Measurements from ENCODE around the gene DCLRE1B. TPM values are rescaled to one million over a fixed set of nuclear protein-coding genes. Genes with fewer than 3 reads are reported as not detected.

Gene DCLRE1B
- total and polyA plus RNA-seq, 2 experiments from 2014 or later = 4.6 to 6.0 TPM

DNA sequence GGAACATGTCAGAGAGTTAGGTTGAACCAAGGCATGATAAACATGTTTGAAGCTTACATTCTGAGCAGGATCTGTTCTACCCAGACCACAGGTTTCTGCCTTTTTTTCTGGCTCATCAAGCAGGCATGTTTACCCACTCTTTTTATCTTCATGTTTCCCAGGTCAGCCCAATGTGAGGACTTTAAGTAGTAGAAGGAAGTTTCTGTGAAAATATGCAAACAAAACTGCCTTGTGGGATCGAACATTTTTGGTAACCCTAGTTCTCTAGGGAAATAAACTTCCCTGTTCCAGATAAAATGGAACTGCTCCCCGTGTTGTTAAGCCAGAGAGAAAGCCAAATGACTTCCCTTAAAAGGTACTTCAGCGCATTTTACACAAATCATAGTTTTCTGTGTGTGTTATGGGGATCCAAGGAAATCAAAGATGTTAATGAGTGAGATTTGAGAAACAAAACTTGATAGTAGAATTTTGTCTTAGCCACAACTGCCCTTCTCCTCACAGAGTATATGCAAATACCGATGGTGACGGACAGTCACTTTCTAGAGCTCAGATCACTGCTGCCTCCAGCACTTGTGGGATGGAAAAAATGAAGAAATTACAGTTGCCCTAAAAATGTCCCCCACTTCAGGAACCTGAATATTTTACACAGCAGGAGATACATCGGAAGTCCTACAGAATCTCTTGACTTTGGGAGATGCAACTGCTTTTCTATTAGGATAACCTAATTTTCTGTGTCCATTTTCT lies 23.2 kb downstream of the DCLRE1B start:
- peak overlapping the region; percentile 94 for H2AFZ ChIP-seq
- WGBS (ENCODE audit: low lambda C conversion rate, missing lambda C conversion rate) = 20% methylated on average over 6 of the region's 6 CpGs

DNA sequence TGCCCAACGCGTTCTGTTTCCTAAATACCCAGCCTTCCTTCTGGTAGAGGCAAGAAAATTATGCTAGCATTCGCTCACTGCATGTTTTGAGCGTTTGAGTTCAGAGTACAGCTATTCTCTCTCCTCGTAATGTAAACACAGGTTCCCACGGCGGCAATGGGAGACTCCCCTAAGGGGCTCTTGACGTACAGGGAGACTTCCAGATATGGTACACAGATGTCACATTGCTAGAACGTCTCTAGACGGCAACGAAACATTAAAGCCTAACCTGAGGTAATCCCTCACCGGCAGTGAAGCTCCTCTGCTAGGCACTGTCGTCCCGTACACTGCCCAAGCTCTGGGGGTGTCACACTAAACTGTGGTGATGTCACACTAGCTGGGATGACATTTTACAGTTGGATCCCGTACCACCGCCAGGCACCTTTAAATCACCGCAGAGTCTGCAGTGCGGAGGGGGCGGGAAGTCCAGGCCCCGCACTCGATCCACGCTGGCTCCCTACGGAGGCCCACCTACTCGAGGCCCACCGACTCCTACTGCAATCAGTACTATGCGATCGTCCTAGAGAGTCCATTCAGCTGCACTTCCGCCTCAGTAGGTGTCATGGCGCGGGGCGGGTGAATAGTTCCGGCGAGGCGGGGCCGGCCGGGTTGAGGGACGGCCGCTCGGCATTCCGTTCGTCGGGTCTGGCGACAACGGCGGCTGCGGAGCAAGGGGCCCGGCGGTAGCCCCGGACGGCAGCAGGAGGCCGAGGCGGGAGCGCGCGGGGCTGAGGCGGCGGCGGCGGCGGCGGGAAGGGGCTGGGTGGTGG lies 24.0 kb downstream of the DCLRE1B start, which contains the start of gene HIPK1:
TSS of gene HIPK1 (plus strand) at position 384 of the 809 bp plus-strand sequence.
- H3K79me2 ChIP-seq = peaks cover 45% of the 10 kb centered on the region

More for the DNA sequence above, 23.2 kb downstream of the DCLRE1B start:
- H3K9me2 ChIP-seq (replicated peaks; ENCODE audit: insufficient read depth) = no peaks in the 10 kb centered on the region
- H4K20me1 ChIP-seq (ENCODE audit: insufficient read depth, poor library complexity, severe bottlenecking) = peaks cover 17% of the 10 kb centered on the region
- TF ChIP-seq EZH2 (IDR thresholded peaks at IDR 0.05; ENCODE audit: borderline replicate concordance) (no peak), EZH2phosphoT487 (IDR thresholded peaks at IDR 0.05; ENCODE audit: low read depth, severe bottlenecking, unreplicated experiment) (no peak)
- TF ChIP-seq, protein P1, sequence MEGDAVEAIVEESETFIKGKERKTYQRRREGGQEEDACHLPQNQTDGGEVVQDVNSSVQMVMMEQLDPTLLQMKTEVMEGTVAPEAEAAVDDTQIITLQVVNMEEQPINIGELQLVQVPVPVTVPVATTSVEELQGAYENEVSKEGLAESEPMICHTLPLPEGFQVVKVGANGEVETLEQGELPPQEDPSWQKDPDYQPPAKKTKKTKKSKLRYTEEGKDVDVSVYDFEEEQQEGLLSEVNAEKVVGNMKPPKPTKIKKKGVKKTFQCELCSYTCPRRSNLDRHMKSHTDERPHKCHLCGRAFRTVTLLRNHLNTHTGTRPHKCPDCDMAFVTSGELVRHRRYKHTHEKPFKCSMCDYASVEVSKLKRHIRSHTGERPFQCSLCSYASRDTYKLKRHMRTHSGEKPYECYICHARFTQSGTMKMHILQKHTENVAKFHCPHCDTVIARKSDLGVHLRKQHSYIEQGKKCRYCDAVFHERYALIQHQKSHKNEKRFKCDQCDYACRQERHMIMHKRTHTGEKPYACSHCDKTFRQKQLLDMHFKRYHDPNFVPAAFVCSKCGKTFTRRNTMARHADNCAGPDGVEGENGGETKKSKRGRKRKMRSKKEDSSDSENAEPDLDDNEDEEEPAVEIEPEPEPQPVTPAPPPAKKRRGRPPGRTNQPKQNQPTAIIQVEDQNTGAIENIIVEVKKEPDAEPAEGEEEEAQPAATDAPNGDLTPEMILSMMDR (IDR thresholded peaks at IDR 0.05; ENCODE audit: poor library complexity) = no peak
- peak overlapping the region; percentile 95 for H3K4me3 ChIP-seq
- H3K4me2 ChIP-seq = peak overlapping the region; percentile 80
- H3K9me3 ChIP-seq (ENCODE audit: low read depth) = no peaks in the 10 kb centered on the region
- peaks cover under 1% of the 10 kb centered on the region for H3K27me3 ChIP-seq
- no peaks in the 10 kb centered on the region for H3K36me3 ChIP-seq (replicated peaks; ENCODE audit: insufficient read depth, low read depth)
- H3K79me2 ChIP-seq = peaks cover 37% of the 10 kb centered on the region
- H3K27ac ChIP-seq = peak overlapping the region; percentile 98
- DNase-seq (ENCODE audit: low spot score) = peak; percentile 24
- peaks cover 27% of the 10 kb centered on the region for H3K4me1 ChIP-seq (ENCODE audit: insufficient read depth)

DNA sequence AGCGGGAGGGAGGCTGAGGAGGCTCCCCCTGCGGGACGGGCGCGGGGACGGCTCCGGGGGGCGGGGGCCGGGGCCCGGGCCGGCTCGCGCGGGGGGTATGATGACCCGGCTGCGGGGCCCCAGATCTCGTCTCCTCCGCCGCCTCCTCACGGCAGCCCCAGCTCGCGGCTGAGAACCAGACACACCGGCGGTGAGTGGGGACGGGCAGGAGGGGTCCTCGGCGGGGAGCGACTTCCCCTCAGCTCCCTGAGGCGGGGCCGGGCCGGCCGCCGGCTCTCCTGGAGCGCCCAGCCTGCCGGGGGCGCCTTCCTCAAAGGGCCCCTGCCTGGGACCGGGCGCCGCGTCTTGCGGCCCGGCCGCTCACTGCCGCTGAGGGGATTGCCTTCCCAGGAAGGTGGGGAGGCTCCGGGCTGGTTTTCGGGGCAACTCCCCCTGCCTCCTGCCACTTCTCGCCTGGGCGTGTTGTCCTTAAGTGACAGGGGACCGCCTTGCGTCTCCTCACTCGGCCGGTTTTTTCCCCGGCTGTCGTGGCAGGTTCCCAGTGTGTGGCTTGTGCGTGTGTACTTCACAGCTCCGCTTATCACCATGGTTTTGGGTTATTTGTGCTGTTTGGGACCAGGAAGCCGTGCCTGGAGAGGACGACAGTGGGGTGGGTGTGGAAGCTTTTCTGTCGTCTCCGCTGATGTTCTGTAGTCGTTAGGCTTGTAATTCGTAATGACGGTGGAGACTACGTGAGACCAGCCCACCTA lies 24.8 kb downstream of the DCLRE1B start:
- DNase-seq (ENCODE audit: low spot score) = peak; percentile 79
- Histone ChIP-seq H4K20me1 (ENCODE audit: insufficient read depth, poor library complexity, severe bottlenecking) (peaks cover 25% of the 10 kb centered on the region), H2AFZ (peak overlapping the region; percentile 67), H3K9me3 (ENCODE audit: low read depth) (no peaks in the 10 kb centered on the region), H3K9me2 (replicated peaks; ENCODE audit: insufficient read depth) (no peaks in the 10 kb centered on the region), H3K4me2 (peak overlapping the region; percentile 87), H3K36me3 (replicated peaks; ENCODE audit: insufficient read depth, low read depth) (no peaks in the 10 kb centered on the region), H3K27ac (peak overlapping the region; percentile 98), H3K27me3 (no peaks in the 10 kb centered on the region), H3K79me2 (peaks cover 53% of the 10 kb centered on the region), H3K4me1 (ENCODE audit: insufficient read depth) (peaks cover 27% of the 10 kb centered on the region), H3K4me3 (peak overlapping the region; percentile 95)
- 1% methylated on average over 44 of the region's 64 CpGs for WGBS (ENCODE audit: low lambda C conversion rate, missing lambda C conversion rate)
- TF ChIP-seq EZH2phosphoT487 (IDR thresholded peaks at IDR 0.05; ENCODE audit: low read depth, severe bottlenecking, unreplicated experiment) (no peak), EZH2 (IDR thresholded peaks at IDR 0.05; ENCODE audit: borderline replicate concordance) (no peak)
- TF ChIP-seq, protein P1 (IDR thresholded peaks at IDR 0.05; ENCODE audit: poor library complexity) = peak; percentile 21

More for the DNA sequence above, 24.0 kb downstream of the DCLRE1B start, which contains the start of gene HIPK1:
- Histone ChIP-seq H3K27ac (peak within 1 kb of the TSS; percentile 98), H3K9me3 (ENCODE audit: low read depth) (no peaks in the 10 kb centered on the region), H3K27me3 (no peaks in the 10 kb centered on the region), H3K4me2 (peak within 1 kb of the TSS; percentile 87), H4K20me1 (ENCODE audit: insufficient read depth, poor library complexity, severe bottlenecking) (peaks cover 19% of the 10 kb centered on the region), H3K4me1 (ENCODE audit: insufficient read depth) (peaks cover 27% of the 10 kb centered on the region), H2AFZ (peak within 1 kb of the TSS; percentile 94), H3K9me2 (replicated peaks; ENCODE audit: insufficient read depth) (no peaks in the 10 kb centered on the region), H3K36me3 (replicated peaks; ENCODE audit: insufficient read depth, low read depth) (no peaks in the 10 kb centered on the region), H3K4me3 (peak within 1 kb of the TSS; percentile 95)
- WGBS (ENCODE audit: low lambda C conversion rate, missing lambda C conversion rate) = 2% methylated on average over 27 of the region's 61 CpGs
- DNase-seq (ENCODE audit: low spot score) = peak; percentile 97
- TF ChIP-seq EZH2phosphoT487 (IDR thresholded peaks at IDR 0.05; ENCODE audit: low read depth, severe bottlenecking, unreplicated experiment) (no peak), EZH2 (IDR thresholded peaks at IDR 0.05; ENCODE audit: borderline replicate concordance) (no peak)
- TF ChIP-seq, protein P1 (IDR thresholded peaks at IDR 0.05; ENCODE audit: poor library complexity) = no peak

All from hepatocyte (in vitro differentiated cells).